ENCODE measurements around the gene ATRN.

The ATRN gene

DNA sequence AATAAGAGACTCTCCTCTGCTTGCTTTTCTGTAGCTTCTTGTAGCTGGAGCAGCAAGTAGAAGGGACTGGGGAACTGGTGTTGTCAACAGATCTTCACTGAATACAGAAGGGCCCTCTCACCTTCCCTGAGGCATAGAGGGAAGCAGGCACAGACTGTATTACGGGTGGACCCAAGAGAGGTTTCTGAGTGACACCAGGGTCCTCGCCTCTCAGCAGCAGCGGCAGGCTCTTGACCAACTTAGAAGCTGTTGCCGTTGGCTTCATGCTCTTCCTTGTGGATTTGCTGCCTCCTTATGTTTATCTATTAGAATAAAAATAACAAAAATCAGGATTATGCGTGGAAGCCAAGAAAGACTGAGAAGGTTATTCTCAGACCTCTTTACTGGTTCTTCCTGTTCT, 160.7 kb downstream of the ATRN start:
- no peak for DNase-seq

DNA sequence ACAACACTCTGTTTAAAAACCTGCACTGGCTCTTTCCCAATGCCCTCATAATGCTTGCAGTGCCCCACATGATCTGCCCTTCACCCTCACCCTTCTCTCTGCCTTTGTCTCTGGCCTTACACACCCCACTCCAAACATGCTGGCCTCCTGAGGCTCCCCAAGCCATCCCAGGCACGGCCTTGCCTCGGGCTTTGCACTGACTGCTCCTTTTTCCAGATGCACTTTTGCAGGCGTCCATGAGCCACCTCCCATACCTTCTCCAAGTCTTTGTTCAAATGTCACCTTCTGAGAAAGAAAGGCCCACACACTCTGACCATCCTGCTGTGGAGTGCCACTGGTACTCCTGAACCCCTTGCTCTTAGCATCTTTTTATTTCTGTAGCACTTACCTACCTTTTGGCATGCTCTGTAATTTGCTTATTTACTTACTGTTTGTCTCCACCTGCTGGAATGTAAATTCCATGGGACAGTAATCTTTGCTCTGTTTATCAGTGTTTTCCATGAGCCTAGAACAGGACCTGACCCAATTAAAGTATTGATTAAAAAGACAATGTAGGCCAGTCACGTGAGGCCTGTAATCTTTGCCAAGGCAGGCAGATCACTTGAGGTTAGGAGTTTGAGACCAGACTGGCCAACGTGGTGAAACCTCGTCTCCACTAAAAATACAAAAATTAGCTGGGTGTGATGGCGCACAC, 161.6 kb downstream of the ATRN start:
- peak; percentile 49 for DNase-seq

DNA sequence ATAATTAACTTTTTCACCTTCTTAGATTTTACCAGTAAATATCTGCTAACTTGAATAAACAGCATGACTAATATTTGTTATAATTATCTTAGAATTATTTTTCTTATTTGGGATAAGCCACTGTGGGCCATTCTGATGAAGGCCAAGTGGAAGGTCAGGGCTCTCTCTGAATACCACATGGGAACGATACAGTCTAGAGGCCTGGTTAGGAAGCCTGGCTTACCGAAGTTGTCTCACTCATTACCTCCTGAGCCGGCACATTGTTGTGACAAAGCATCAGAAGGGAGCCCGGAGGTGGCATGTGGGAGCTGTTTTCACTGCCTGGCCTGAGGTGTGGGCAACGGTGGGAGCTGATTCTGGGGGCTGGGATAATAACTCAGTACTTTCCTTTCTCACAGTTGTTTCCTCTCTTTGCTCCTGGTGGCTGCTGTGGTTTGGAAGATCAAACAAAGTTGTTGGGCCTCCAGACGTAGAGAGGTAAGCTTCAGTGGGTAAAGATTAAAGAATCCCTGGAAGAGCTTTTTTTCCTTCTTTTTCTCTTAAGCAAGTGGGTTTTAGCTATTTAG, 163.2 kb downstream of the ATRN start:
- no peak for DNase-seq

DNA sequence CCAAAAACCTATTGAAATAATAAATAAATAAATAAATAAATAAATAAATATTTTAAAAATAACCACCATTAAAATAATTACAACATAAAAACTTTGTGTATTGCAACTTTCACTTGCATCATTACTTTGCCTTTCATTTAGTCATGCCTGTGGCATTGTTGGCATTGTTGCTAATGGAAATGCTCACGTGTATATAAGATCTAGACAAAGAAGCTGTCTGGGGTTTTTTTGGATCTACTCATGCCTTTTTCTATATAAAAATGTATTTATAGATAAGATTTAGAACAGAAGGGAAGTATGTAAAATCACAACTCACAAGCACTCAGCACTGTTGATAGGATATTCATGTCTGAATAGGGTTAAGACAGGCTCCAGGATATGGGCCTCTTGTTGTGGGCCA, 164.5 kb downstream of the ATRN start:
- DNase-seq, result no peak

- DNase-seq, result no peak
Measured at GRCh38 chr20:3640259-3640658, 169.4 kb downstream of the ATRN start.

DNA sequence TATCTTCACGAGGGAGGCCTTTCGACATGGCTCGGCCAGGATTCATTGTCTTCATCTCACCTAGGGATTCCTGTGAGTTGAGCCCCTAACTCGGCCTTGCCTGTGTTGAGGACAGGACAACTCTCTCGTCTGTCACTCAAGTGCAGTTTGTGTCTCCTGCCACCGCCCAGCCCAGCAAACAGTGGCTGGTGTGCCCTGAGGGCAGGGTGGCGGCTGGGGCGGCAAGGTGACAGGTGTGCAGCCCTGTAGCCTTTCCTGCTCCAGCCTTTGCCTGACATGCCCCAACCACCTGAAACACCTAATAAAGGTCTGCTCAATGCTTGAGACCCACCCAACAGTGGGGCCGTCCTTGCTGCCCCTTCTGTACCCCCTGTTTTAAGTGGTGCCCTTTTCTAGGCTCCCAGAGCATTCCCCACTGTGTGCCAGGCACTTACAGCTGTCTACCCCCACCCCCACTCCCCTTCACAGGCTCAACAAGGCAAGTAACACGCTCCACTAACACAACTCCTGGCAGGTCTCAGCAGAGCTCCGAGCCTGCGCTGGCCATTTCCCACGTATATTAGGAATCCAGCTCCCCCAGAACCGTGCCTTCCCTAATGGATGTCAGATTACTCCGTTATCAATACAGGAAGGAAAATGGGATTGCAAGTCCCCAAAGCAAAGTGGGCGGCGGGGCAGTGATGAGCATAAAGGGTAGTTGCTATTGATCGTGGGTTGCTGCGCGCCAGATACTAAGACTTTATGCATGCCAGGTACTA, 174.7 kb downstream of the ATRN start:
- no peak for DNase-seq

GRCh38 chr20:3646067-3646440, 175.2 kb downstream of the ATRN start:
- DNase-seq, result no peak

- no peak for DNase-seq
Measured at GRCh38 chr20:3646651-3647050, 175.8 kb downstream of the ATRN start.

DNA sequence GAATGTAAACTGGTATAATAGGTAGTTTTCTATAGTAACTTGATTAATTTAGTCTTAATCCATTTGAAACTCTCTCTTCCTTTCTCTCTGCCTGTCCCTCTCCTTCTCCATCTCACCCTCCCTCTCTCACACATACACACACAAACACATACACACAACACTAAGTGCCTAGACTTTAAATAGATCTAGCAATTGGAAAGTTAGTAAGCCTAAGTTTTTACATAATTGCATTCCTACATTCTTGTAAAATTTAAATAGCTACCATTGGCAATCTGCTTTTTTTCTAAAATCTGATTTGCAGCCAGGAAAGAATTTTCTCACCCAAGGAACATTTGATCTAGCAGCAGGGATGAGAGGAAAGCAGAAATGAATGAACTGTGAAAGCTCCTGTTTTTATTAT, 176.7 kb downstream of the ATRN start:
- DNase-seq, result no peak

GRCh38 chr20:3648951-3649350, 178.1 kb downstream of the ATRN start:
- DNase-seq, result no peak

- DNase-seq, result no peak
Measured at GRCh38 chr20:3651204-3651962, 180.6 kb downstream of the ATRN start.

DNA sequence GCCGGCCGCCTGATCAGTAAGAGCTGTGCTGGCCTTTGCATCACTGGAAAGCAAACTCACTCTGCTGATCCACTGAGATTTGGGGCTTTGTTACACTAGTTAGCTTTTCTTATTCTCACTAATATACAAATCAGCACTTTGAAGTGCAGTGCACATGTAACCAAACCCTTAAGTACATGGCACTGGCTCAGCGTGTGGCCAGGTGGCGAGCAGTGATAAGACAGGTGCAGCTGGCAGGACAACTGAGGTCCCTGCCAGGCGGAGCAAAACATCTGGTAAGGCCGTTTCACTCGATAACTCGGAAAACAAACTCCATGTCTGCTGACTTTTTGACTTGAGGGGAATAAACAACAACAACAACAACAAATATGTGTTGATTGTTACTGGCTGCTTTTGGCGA, 181.4 kb downstream of the ATRN start:
- peak; percentile 46 for DNase-seq

GRCh38 chr20:3652676-3653596, 182.1 kb downstream of the ATRN start:
- no peak for DNase-seq

DNA sequence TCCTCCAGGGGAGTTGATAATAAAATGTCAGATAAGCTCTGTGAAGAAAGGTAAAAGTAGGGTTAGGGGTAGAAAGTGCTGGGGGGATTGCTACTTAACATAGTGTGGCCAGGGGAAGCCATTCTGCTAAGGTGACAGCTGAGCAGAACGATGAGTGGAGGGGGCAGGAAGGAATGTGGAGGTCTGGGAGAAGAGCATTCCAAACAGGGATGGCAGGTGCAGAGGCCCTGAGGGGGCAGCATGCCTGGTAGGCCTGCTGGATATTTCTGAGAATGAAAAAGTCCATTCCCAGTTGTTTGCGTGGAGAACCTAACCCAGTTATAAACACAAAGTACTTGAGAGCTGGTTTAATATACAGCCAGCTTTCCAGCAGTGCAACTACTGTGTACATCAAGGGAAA, 183.1 kb downstream of the ATRN start:
- no peak for DNase-seq

GRCh38 chr20:3654326-3655130, 183.7 kb downstream of the ATRN start:
- no peak for DNase-seq

DNA sequence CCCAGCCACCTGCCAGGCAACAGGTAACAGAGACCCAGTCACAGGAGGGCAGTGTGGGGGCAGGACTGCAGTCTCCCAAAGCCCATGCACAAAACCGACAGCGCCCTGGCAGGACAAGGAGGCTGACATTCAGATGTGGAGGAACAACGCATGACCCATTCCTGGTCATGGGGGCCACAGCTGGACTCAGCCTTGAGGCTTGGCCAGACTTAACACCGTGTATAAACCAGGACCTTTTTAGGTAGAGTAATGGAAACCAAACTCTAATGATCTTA, 184.2 kb downstream of the ATRN start:
- no peak for DNase-seq

GRCh38 chr20:3658019-3658715, 187.3 kb downstream of the ATRN start:
- no peak for DNase-seq

DNA sequence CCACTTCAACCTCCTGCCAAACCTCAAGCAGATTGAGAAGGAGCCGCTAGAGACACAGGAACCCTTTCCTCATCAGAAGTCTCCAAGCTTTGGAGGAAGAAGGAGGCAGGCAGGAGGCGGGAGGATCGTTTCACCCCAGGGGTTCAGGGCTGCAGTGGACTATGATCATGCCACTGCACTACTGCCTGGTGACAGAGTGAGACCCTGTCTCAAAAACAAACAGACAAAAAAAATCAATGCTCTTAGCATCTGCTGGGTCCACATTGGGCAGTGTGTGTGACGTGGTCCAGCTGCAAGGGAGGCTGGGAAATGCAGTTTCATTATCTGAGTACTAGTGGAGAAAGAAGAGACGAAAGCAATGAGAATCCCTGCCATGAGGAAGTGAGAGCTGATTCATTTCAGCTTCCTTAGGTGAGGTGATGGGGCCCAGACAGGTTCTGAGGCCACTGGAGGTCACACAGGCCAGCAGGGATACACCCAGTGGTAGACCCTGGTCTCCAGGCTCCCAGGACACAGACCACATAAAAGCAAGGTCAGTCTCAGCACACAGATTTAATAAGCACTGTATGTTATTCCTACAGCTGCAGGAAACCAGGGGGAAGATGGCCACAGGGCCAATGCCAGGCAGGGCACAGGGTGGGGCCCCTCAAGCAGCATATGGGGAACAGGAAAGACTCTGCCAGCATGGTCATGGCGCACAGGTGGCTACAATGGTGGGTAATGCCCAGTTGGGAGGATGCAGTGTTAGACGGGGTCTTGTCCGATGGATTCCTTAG, 188.1 kb downstream of the ATRN start:
- DNase-seq, result no peak

- DNase-seq, result no peak
Measured at GRCh38 chr20:3659492-3660261, 188.9 kb downstream of the ATRN start.

All from hematopoietic multipotent progenitor cell treated with erythropoietin and hydrocortisone succinate and interleukin-3 and kit ligand, for 6 days (in vitro differentiated cells).